Mucosa of descending colon (tissue), 3 donors: Measurements from ENCODE around the gene ABCC8. TPM values are rescaled to one million over a fixed set of nuclear protein-coding genes. Genes with fewer than 3 reads are reported as not detected.

Experiments
- ATAC-seq: fragments of 200-7000 bp; cut with Tn5 transposase; one replicate; pipeline ENCODE4 v1.9.1; 2020; ENCODE audit warnings: mild to moderate bottlenecking, moderate library complexity
- DNase-seq, 3 donors: peaks; one replicate each; pipeline ENCODE4 v3.0.0-alpha.2; 2020
- H3K36me3 ChIP-seq: fragments of 200-600 bp; one replicate; pipeline ENCODE4 v1.8.0; 2021; ENCODE audit warnings: low read depth, mild to moderate bottlenecking
- H3K4me1 ChIP-seq: fragments of 200-600 bp; one replicate; pipeline ENCODE4 v1.8.0; 2021; ENCODE audit warnings: low read depth, mild to moderate bottlenecking
- H3K4me3 ChIP-seq: fragments of 200-600 bp; one replicate; pipeline ENCODE4 v1.8.0; 2021; ENCODE audit warnings: mild to moderate bottlenecking
- H3K9me3 ChIP-seq: fragments of 200-600 bp; one replicate; pipeline ENCODE4 v1.8.0; 2021; ENCODE audit warnings: mild to moderate bottlenecking
- CTCF ChIP-seq: fragments of 200-600 bp; IDR thresholded peaks from one replicate; pipeline ENCODE4 v1.8.0; 2022; ENCODE audit warnings: antibody characterized with exemption, mild to moderate bottlenecking
- intact Hi-C, 2 donors: fragments of 100-400 bp; cut with DNase I in 1 of 2; cut with micrococcal nuclease in 1 of 2; formaldehyde crosslinking; loops; one replicate each; pipeline versions ENCODE4 v1.11.0 to v1.11.1; 2022; cut with DNase I, micrococcal nuclease
- total RNA-seq, 3 donors: library from RNA; stranded (reverse); fragmentation: NEBNext Ultra II Directional in 2 of 3; extraction: Animal tissue kit (Norgen Biotek cat#: 25700) in 2 of 3; gene quantifications; one replicate each; pipeline versions ENCODE4 v1.2.1 to v1.2.4, GENCODE V29; 2021 to 2023
- donor health status: DM: no; HTN: no; CAD: no; lungs with moderate emphysema.
- donor health status: DM: no; HTN: no; CAD: no.
- donor health status: DM: no; HTN: yes; CAD: no.

Gene ABCC8
- total RNA-seq, 3 donors from 2014 or later, result 2.2 to 4.1 (median 3.3) TPM

- TF ChIP-seq CTCF, result peak; percentile 15
- Histone ChIP-seq H3K4me3 (no peak overlapping the region), H3K4me1 (peaks cover 17% of the 10 kb centered on the region), H3K36me3 (no peaks in the 10 kb centered on the region), H3K9me3 (no peaks in the 10 kb centered on the region)
- intact Hi-C loops, result no loop called here
- DNase-seq, result peak in 1 of 3 donors; percentile 88
- peak; percentile 46 for ATAC-seq
Measured at GRCh38 chr11:17354601-17354991, 122.0 kb downstream of the ABCC8 start.

- ATAC-seq (no peak), DNase-seq (no peak)
- Histone ChIP-seq H3K36me3 (no peaks in the 10 kb centered on the region), H3K9me3 (no peaks in the 10 kb centered on the region), H3K4me1 (peaks cover 17% of the 10 kb centered on the region), H3K4me3 (peak overlapping the region; percentile 30)
- intact Hi-C loops, result no loop called here
- TF ChIP-seq CTCF, result no peak
Measured at GRCh38 chr11:17353821-17354600, 122.6 kb downstream of the ABCC8 start.

GRCh38 chr11:17352950-17353820 lies 123.5 kb downstream of the ABCC8 start:
- TF ChIP-seq CTCF, result no peak
- Histone ChIP-seq H3K36me3 (no peaks in the 10 kb centered on the region), H3K4me3 (peak overlapping the region; percentile 30), H3K9me3 (no peaks in the 10 kb centered on the region), H3K4me1 (peaks cover 17% of the 10 kb centered on the region)
- intact Hi-C loops, result no loop called here
- ATAC-seq (peak; percentile 83), DNase-seq (peak; percentile 85 to 91 (median 86))

GRCh38 chr11:17351510-17352176 lies 125.0 kb downstream of the ABCC8 start, which contains the start of gene NCR3LG1:
NCR3LG1 (plus strand) TSS chr11:17351800; CDS start chr11:17351970, 170 bp downstream.
- no peaks in the 10 kb centered on the region for H3K36me3 ChIP-seq
- H3K9me3 ChIP-seq, result no peaks in the 10 kb centered on the region
- ATAC-seq (peak; percentile 81), DNase-seq (peak; percentile 85 to 91 (median 88))
- peak within 1 kb of the TSS; percentile 30 for H3K4me3 ChIP-seq
- no peak for TF ChIP-seq CTCF
- H3K4me1 ChIP-seq, result peaks cover 17% of the 10 kb centered on the region
- intact Hi-C loops, result no loop called here

GRCh38 chr11:17351172-17351509 lies 125.5 kb downstream of the ABCC8 start:
- H3K36me3 ChIP-seq, result no peaks in the 10 kb centered on the region
- H3K9me3 ChIP-seq, result no peaks in the 10 kb centered on the region
- no peak overlapping the region for H3K4me3 ChIP-seq
- peaks cover 17% of the 10 kb centered on the region for H3K4me1 ChIP-seq
- no peak for ATAC-seq
- intact Hi-C loops, result no loop called here
- DNase-seq, result no peak
- TF ChIP-seq CTCF, result no peak
